Measurements from ENCODE around the gene MDM2.
A peak's percentile ranks its signal among the peaks of the same experiment; 100 is the strongest.

The MDM2 gene

DNA sequence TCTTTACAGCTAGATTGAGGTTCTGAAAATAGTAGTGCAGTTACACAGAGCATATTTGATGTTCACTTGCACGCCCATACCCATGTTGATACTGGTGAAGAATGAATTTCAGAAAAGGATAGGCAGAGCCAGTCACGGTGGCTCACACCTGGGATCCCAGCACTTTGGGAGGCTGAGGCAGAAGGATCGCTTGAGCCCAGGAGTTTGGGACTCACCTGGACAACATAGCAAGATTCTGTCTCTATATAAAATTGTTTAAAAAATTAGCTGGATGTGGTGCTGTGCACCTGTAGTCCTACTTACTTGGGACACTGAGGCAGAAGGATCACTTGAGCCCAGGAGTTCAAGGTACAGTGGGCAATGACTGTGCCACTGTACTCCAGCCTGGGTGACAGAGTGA lies 56.6 kb downstream of the MDM2 start:
- H3K9me3 ChIP-seq (replicated peaks in 1 of 11), result no peaks in the 10 kb centered on the region
- H3K4me1 ChIP-seq, result peaks cover 0 to 29% (median 15%) of the 10 kb centered on the region in 10 experiments; a peak in 16 of 20 replicates
- H3K27ac ChIP-seq, result no peak overlapping the region
- no peak overlapping the region for H3K4me3 ChIP-seq
- H3K27me3 ChIP-seq, result no peaks in the 10 kb centered on the region
- H3K36me3 ChIP-seq, result peaks cover 0 to 58% (median 0%) of the 10 kb centered on the region in 11 experiments; a peak in 4 of 22 replicates
- TF ChIP-seq Cebpa-rat (IDR thresholded peaks at IDR 0.05), result no peak
- H3K9ac ChIP-seq, result no peak overlapping the region
- H4K20me1 ChIP-seq, result peaks cover 0 to 35% (median 0%) of the 10 kb centered on the region in 11 experiments; a peak in 1 of 22 replicates
- H3K4me2 ChIP-seq, result no peak overlapping the region

DNA sequence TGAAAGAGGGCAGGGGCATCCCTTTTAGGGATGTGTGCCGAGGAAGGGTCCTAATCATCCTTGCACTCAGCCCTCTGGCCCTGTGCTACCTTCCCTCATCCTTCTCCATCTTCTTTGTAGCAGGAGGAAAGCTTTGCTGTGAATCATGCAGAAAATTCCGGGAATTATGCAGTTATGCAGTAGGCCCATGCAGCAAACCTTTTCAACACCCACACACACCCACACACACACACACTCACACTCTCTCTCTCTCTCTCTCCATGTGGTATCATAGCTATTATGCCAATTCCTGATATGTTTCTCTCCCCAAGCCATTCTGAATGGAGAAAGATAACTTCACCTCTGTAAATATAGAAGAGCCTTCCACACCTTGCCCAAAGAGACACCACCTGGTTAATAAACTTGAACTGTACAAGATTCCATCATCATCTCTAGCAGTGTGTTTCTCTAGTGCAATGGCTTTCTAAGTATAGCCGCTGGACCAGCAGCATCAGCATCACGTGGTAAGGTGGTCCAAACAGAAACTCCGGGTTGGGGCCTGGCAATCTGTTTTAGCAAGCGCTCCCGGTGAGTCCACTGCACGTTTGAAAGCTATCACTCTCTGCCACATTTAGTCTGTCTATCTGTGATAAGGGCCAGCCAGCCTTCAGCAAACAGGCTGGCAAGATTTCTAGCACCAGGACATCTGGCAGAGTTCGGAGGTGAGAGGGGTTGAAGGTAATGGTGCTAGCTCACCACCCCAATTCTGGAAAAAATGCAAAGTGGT lies 57.6 kb downstream of the MDM2 start:
- Histone ChIP-seq H3K9ac (no peak overlapping the region), H4K20me1 (peaks cover 0 to 44% (median 0%) of the 10 kb centered on the region in 11 experiments; a peak in 2 of 22 replicates), H3K4me3 (no peak overlapping the region), H3K9me3 (replicated peaks in 1 of 11) (no peaks in the 10 kb centered on the region), H3K27me3 (no peaks in the 10 kb centered on the region), H3K4me2 (no peak overlapping the region), H3K36me3 (peaks cover 0 to 67% (median 0%) of the 10 kb centered on the region in 11 experiments; a peak in 4 of 22 replicates), H3K27ac (no peak overlapping the region), H3K4me1 (peaks cover 0 to 39% (median 24%) of the 10 kb centered on the region in 10 experiments; a peak in 16 of 20 replicates)
- TF ChIP-seq Cebpa-rat (IDR thresholded peaks at IDR 0.05), result no peak

DNA sequence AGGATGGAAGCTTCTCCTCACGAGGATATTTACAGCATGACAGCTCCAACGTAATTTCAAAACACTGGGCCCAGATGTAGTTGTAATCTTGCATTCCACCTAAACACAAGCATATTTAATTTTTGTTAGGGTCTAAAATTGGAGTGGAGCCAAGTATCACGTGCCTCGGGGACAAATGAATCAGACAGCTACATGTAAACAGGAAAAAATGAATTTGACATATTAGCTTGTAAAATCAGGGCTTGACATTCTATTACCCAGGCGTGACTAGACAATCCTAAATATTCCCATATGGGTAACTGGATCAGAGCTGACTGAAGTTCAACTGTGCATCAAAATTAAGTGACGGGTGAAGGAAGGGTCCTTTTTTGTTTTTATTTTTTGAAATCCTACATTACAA lies 59.0 kb downstream of the MDM2 start:
- Histone ChIP-seq H3K4me1 (peaks cover 0 to 52% (median 35%) of the 10 kb centered on the region in 10 experiments; a peak in 16 of 20 replicates), H4K20me1 (peaks cover 0 to 47% (median 0%) of the 10 kb centered on the region in 11 experiments; a peak in 2 of 22 replicates), H3K4me3 (no peak overlapping the region), H3K9ac (no peak overlapping the region), H3K27ac (no peak overlapping the region), H3K4me2 (peak overlapping the region in 1 of 11 experiments; percentile 23; a peak in 2 of 22 replicates), H3K36me3 (peaks cover 0 to 74% (median 0%) of the 10 kb centered on the region in 11 experiments; a peak in 4 of 22 replicates), H3K9me3 (replicated peaks in 1 of 11) (no peaks in the 10 kb centered on the region), H3K27me3 (no peaks in the 10 kb centered on the region)
- no peak for TF ChIP-seq Cebpa-rat (IDR thresholded peaks at IDR 0.05)

DNA sequence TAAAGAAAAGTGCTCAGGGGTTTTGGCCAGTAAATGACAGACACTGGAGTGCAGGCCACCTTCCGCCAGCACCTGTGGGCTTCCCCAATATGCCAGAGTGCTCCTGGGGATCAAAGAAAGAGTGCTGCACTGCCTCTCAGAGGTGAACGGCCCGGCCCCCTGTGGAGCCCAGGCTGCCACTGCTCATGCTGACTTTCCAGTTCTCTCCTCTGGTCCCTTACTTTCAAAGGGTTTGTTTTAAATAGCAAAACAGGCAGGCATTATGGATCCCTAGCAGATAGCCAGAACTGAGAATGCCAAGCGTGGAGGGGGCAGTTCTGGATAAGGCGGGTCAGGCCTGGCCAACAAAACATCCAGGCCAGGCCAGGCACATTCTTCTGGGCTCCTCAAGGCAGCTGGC lies 59.6 kb downstream of the MDM2 start:
- Histone ChIP-seq H3K4me2 (peak overlapping the region in 5 of 11 experiments; percentile 9 to 85 (median 75); a peak in 5 of 22 replicates), H3K4me3 (no peak overlapping the region), H3K9me3 (replicated peaks in 1 of 11) (no peaks in the 10 kb centered on the region), H3K4me1 (peaks cover 0 to 57% (median 38%) of the 10 kb centered on the region in 10 experiments; a peak in 16 of 20 replicates), H3K9ac (no peak overlapping the region), H3K27ac (no peak overlapping the region), H3K36me3 (peaks cover 0 to 80% (median 0%) of the 10 kb centered on the region in 11 experiments; a peak in 4 of 22 replicates), H3K27me3 (no peaks in the 10 kb centered on the region), H4K20me1 (peaks cover 0 to 53% (median 0%) of the 10 kb centered on the region in 11 experiments; a peak in 2 of 22 replicates)
- no peak for TF ChIP-seq Cebpa-rat (IDR thresholded peaks at IDR 0.05)

DNA sequence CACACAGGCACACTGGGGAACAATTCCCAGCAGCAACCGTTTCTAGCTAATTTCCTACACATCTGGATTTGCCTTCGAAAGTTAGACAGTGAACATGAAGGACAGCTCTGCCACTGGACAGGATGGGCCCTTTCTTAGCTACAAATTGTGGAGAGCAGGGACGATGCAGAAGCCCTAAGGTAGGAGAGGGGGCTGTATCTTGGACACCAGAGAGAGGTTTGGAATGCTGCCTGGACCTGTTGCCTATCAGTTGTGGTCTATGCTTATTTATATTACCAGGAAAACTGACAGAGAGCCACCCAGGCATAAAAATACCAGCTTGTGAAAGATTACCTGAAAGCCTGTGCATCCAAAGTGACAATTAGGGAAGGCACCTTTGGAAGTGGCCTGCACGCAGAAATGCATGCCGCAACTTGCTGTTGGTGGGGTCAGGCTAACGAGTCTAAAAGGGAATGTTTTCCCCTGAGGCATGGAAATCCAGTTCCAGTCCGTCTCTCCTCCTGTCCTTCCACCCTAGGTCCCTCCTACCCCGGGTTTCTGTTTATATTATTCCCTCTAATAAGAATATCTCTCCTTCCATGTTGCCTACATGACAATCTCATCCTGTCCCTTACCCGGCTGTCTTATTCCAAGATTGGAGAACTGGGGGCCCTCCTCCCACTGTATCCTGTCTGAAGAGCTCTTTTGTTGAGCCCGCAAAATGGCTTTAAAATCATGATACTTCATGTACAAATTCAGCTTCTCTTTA lies 60.2 kb downstream of the MDM2 start:
- Histone ChIP-seq H3K9me3 (replicated peaks in 1 of 11) (no peaks in the 10 kb centered on the region), H3K9ac (no peak overlapping the region), H3K27ac (no peak overlapping the region), H3K4me2 (peak overlapping the region in 5 of 11 experiments; percentile 9 to 85 (median 76); a peak in 7 of 22 replicates), H3K27me3 (no peaks in the 10 kb centered on the region), H3K4me1 (peaks cover 0 to 57% (median 38%) of the 10 kb centered on the region in 10 experiments; a peak in 16 of 20 replicates), H3K36me3 (peaks cover 0 to 86% (median 0%) of the 10 kb centered on the region in 11 experiments; a peak in 4 of 22 replicates), H3K4me3 (no peak overlapping the region), H4K20me1 (peaks cover 0 to 51% (median 0%) of the 10 kb centered on the region in 11 experiments; a peak in 2 of 22 replicates)
- no peak for TF ChIP-seq Cebpa-rat (IDR thresholded peaks at IDR 0.05)

DNA sequence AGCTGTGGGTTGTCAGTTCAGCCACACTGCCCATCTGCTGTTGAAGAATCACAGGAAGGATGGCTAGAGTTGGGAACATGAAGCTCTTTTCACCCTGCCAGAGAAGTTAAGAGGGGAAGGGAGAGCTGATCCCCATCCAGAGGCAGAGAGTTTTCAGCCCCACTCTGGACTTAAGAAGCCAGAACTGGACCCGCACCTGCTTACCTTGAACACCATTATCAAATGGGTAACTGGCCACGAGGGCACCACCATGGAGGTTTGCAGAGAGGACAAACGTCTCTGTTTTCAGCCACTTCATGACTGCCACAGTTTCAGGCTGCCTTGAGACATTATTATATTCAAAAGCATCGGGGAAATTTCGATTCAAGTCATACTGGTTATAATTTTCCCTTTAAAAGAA lies 62.0 kb downstream of the MDM2 start:
- Histone ChIP-seq H3K9ac (peak overlapping the region in 1 of 11 experiments; percentile 17; a peak in 1 of 22 replicates), H3K4me2 (peak overlapping the region in 9 of 11 experiments; percentile 9 to 85 (median 67); a peak in 16 of 22 replicates), H3K36me3 (peaks cover 0 to 92% (median 0%) of the 10 kb centered on the region in 11 experiments; a peak in 4 of 22 replicates), H3K9me3 (replicated peaks in 1 of 11) (0 out of 22 replicates have a peak, but pooled peaks cover 0 to 7% (median 0%) of the 10 kb centered on the region in 11 experiments), H3K27ac (no peak overlapping the region), H4K20me1 (peaks cover 0 to 55% (median 0%) of the 10 kb centered on the region in 11 experiments; a peak in 2 of 22 replicates), H3K27me3 (no peaks in the 10 kb centered on the region), H3K4me1 (peaks cover 0 to 66% (median 43%) of the 10 kb centered on the region in 10 experiments; a peak in 16 of 20 replicates), H3K4me3 (no peak overlapping the region)
- TF ChIP-seq Cebpa-rat (IDR thresholded peaks at IDR 0.05), result no peak

DNA sequence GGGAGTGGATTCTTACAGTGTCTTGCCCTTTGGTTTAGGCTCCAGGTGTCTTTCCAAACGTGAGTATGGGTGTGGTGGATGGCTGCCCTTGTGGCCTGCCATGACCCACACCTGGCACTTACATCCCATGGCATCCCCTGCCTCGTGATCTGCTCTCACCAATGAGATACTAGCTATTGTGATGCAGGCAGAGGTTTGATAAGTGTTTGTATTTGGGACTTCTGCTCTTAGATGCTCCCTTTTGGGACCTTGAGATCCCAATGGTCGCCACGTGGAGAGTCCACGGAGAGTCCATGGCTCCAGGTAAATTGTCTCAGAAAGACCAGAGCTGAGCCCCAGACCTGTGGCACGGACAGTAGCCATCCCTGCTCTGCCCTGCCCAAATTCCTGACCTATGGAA lies 62.5 kb downstream of the MDM2 start:
- no peaks in the 10 kb centered on the region for H3K27me3 ChIP-seq
- peaks cover 0 to 71% (median 47%) of the 10 kb centered on the region in 10 experiments; a peak in 16 of 20 replicates for H3K4me1 ChIP-seq
- peaks cover 0 to 92% (median 0%) of the 10 kb centered on the region in 11 experiments; a peak in 4 of 22 replicates for H3K36me3 ChIP-seq
- no peak overlapping the region for H3K4me3 ChIP-seq
- peak overlapping the region in 9 of 11 experiments; percentile 9 to 85 (median 67); a peak in 16 of 22 replicates for H3K4me2 ChIP-seq
- no peak for TF ChIP-seq Cebpa-rat (IDR thresholded peaks at IDR 0.05)
- peaks cover 0 to 52% (median 0%) of the 10 kb centered on the region in 11 experiments; a peak in 2 of 22 replicates for H4K20me1 ChIP-seq
- H3K9ac ChIP-seq, result no peak overlapping the region
- H3K27ac ChIP-seq, result no peak overlapping the region
- H3K9me3 ChIP-seq (replicated peaks in 1 of 11), result 0 out of 22 replicates have a peak, but pooled peaks cover 0 to 7% (median 0%) of the 10 kb centered on the region in 11 experiments

DNA sequence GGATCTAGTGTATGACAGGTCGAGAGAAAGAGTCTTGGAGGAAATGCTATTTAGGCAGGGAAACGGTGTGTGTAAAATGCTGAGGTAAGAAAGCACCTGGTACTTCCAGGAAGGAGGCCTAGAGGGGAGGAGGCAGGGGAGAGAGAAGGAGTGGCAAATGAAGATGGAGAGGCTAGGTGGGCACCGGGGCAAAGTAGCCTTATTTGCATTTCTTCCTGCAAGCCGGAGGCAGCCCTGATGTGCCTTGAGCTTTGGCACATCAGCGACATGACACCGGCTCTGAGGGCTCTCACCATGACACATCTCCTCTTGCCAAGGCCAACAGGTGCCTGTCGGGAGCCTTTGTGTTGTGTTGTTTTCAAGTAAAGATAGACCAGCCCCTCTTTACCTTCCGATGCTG lies 63.4 kb downstream of the MDM2 start:
- H3K27me3 ChIP-seq, result no peaks in the 10 kb centered on the region
- H4K20me1 ChIP-seq, result peaks cover 0 to 52% (median 0%) of the 10 kb centered on the region in 11 experiments; a peak in 2 of 22 replicates
- H3K4me2 ChIP-seq, result peak overlapping the region in 3 of 11 experiments; percentile 18 to 76 (median 33); a peak in 4 of 22 replicates
- 0 out of 22 replicates have a peak, but pooled peaks cover 0 to 7% (median 0%) of the 10 kb centered on the region in 11 experiments for H3K9me3 ChIP-seq (replicated peaks in 1 of 11)
- no peak overlapping the region for H3K9ac ChIP-seq
- H3K36me3 ChIP-seq, result peaks cover 0 to 84% (median 0%) of the 10 kb centered on the region in 11 experiments; a peak in 4 of 22 replicates
- H3K4me3 ChIP-seq, result no peak overlapping the region
- H3K27ac ChIP-seq, result no peak overlapping the region
- H3K4me1 ChIP-seq, result peaks cover 4 to 79% (median 56%) of the 10 kb centered on the region in 10 experiments; a peak in 18 of 20 replicates
- TF ChIP-seq Cebpa-rat (IDR thresholded peaks at IDR 0.05), result no peak
